ENCODE results near the gene FUT3. TPM values are rescaled to one million over a fixed set of nuclear protein-coding genes. Genes with fewer than 3 reads are reported as not detected.

The FUT3 gene
- total and polyA plus RNA-seq, 2 donors (not counting 1 experiment from before 2014, with no cell fraction given): not detected

- no peak for DNase-seq (ENCODE audit: low read depth in 2 of 2)
- Histone ChIP-seq H3K79me2 (ENCODE audit: control insufficient read depth, insufficient read depth, low read length) (no peaks in the 10 kb centered on the region), H3K4me3 (replicated peaks in 1 of 4; ENCODE audit: control extremely low read depth in 1 of 4, insufficient read depth in 1 of 4, low read depth in 3 of 4, low read length in 4 of 4) (no peak overlapping the region), H2AFZ (ENCODE audit: low read length) (no peak overlapping the region), H3K9ac (ENCODE audit: insufficient read depth, low read length) (no peak overlapping the region), H4K20me1 (ENCODE audit: control insufficient read depth, extremely low read depth, insufficient read depth, low read length) (no peaks in the 10 kb centered on the region), H3K4me2 (ENCODE audit: extremely low read depth, insufficient read depth, low read length) (no peak overlapping the region), H3K4me1 (ENCODE audit: control insufficient read depth, extremely low read depth, insufficient read depth, low read length) (peaks cover 4% of the 10 kb centered on the region), H3K9me3 (ENCODE audit: control insufficient read depth, insufficient read depth, low read depth, low read length) (no peaks in the 10 kb centered on the region), H3K27ac (ENCODE audit: insufficient read depth, low read length) (no peak overlapping the region), H3K27me3 (ENCODE audit: control insufficient read depth, insufficient read depth, low read length) (peaks cover 5% of the 10 kb centered on the region), H3K36me3 (ENCODE audit: control insufficient read depth, insufficient read depth, low read length) (no peaks in the 10 kb centered on the region)
- TF ChIP-seq EZH2 (IDR thresholded peaks at IDR 0.05; ENCODE audit: low read length, missing control alignments) (no peak), CTCF (conservative IDR thresholded peaks at IDR 0.05 in 1 of 2, IDR thresholded peaks at IDR 0.05 in 1 of 2; ENCODE audit: low read depth in 1 of 2, low read length in 2 of 2) (no peak)
These were observed 51.7 kb downstream of the FUT3 start for GRCh38 chr19:5799247-5800241.

DNA sequence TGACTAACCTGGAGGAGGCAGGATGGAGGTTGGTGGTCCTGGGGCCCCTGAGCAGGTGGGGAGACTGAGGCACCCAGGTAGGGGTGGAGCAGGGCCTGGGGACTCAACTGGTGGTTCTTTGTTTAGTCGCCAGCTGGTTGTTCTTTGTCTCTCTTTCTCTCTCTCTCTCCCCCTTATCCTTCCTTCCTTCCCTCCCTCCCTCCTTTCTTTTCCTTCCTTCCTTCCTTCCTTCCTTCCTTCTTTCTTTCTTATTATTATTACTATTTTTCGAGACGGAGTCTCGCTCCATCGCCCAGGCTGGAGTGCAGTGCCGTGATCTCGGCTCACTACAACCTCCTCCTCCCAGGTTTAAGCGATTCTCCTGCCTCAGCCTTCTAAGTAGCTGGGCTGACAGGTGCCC lies 53.0 kb downstream of the FUT3 start:
- no peaks in the 10 kb centered on the region for H3K9me3 ChIP-seq (ENCODE audit: control insufficient read depth, insufficient read depth, low read depth, low read length)
- TF ChIP-seq CTCF (conservative IDR thresholded peaks at IDR 0.05 in 1 of 2, IDR thresholded peaks at IDR 0.05 in 1 of 2; ENCODE audit: low read depth in 1 of 2, low read length in 2 of 2) (no peak), EZH2 (IDR thresholded peaks at IDR 0.05; ENCODE audit: low read length, missing control alignments) (no peak)
- no peak overlapping the region for H3K4me3 ChIP-seq (replicated peaks in 1 of 4; ENCODE audit: control extremely low read depth in 1 of 4, insufficient read depth in 1 of 4, low read depth in 3 of 4, low read length in 4 of 4)

GRCh38 chr19:5795382-5795919 lies 55.8 kb downstream of the FUT3 start:
- H3K36me3 ChIP-seq (ENCODE audit: control insufficient read depth, insufficient read depth, low read length): no peaks in the 10 kb centered on the region
- TF ChIP-seq EZH2 (IDR thresholded peaks at IDR 0.05; ENCODE audit: low read length, missing control alignments) (no peak), CTCF (conservative IDR thresholded peaks at IDR 0.05 in 1 of 2, IDR thresholded peaks at IDR 0.05 in 1 of 2; ENCODE audit: low read depth in 1 of 2, low read length in 2 of 2) (no peak)
- no peak overlapping the region for H3K27ac ChIP-seq (ENCODE audit: insufficient read depth, low read length)
- H3K9ac ChIP-seq (ENCODE audit: insufficient read depth, low read length): no peak overlapping the region
- no peak overlapping the region for H2AFZ ChIP-seq (ENCODE audit: low read length)
- H3K9me3 ChIP-seq (ENCODE audit: control insufficient read depth, insufficient read depth, low read depth, low read length): no peaks in the 10 kb centered on the region
- H4K20me1 ChIP-seq (ENCODE audit: control insufficient read depth, extremely low read depth, insufficient read depth, low read length): no peaks in the 10 kb centered on the region
- no peak overlapping the region for H3K4me2 ChIP-seq (ENCODE audit: extremely low read depth, insufficient read depth, low read length)
- no peaks in the 10 kb centered on the region for H3K79me2 ChIP-seq (ENCODE audit: control insufficient read depth, insufficient read depth, low read length)
- no peak overlapping the region for H3K4me3 ChIP-seq (replicated peaks in 1 of 4; ENCODE audit: control extremely low read depth in 1 of 4, insufficient read depth in 1 of 4, low read depth in 3 of 4, low read length in 4 of 4)
- H3K4me1 ChIP-seq (ENCODE audit: control insufficient read depth, extremely low read depth, insufficient read depth, low read length): no peaks in the 10 kb centered on the region
- DNase-seq (ENCODE audit: low read depth in 2 of 2): no peak
- H3K27me3 ChIP-seq (ENCODE audit: control insufficient read depth, insufficient read depth, low read length): peaks cover 5% of the 10 kb centered on the region

More for the DNA sequence above, 53.0 kb downstream of the FUT3 start:
- H3K4me2 ChIP-seq (ENCODE audit: extremely low read depth, insufficient read depth, low read length): no peak overlapping the region
- no peaks in the 10 kb centered on the region for H3K79me2 ChIP-seq (ENCODE audit: control insufficient read depth, insufficient read depth, low read length)
- no peaks in the 10 kb centered on the region for H4K20me1 ChIP-seq (ENCODE audit: control insufficient read depth, extremely low read depth, insufficient read depth, low read length)
- peaks cover 5% of the 10 kb centered on the region for H3K27me3 ChIP-seq (ENCODE audit: control insufficient read depth, insufficient read depth, low read length)
- no peaks in the 10 kb centered on the region for H3K4me1 ChIP-seq (ENCODE audit: control insufficient read depth, extremely low read depth, insufficient read depth, low read length)
- no peak for DNase-seq (ENCODE audit: low read depth in 2 of 2)
- no peak overlapping the region for H2AFZ ChIP-seq (ENCODE audit: low read length)
- H3K36me3 ChIP-seq (ENCODE audit: control insufficient read depth, insufficient read depth, low read length): no peaks in the 10 kb centered on the region
- H3K27ac ChIP-seq (ENCODE audit: insufficient read depth, low read length): no peak overlapping the region
- H3K9ac ChIP-seq (ENCODE audit: insufficient read depth, low read length): no peak overlapping the region
